Bronchial epithelial cell (primary cell): Measurements from ENCODE around the gene TMPRSS6. TPM values are rescaled to one million over a fixed set of nuclear protein-coding genes. Genes with fewer than 3 reads are reported as not detected.

Experiments
- DNase-seq: peaks from one replicate; pipeline ENCODE4 v3.0.0-alpha.2; 2010; ENCODE audit warnings: low read depth
- FAIRE-seq: peaks from 2 replicates; lab custom pipeline; 2011; peaks lifted over from hg19 to GRCh38; lab: Jason Lieb, UNC
- H3K27me3 ChIP-seq: 2 replicates; pipeline ENCODE4 v1.5.1; 2011; ENCODE audit warnings: low read length; ENCODE audit not compliant: control insufficient read depth, insufficient read depth
- H3K36me3 ChIP-seq: 2 replicates; pipeline ENCODE4 v1.5.1; 2011; ENCODE audit warnings: low read length; ENCODE audit not compliant: control insufficient read depth, insufficient read depth
- H3K4me3 ChIP-seq: 2 replicates; pipeline ENCODE4 v1.5.1; 2011; ENCODE audit warnings: mild to moderate bottlenecking, low read depth, low read length, control low read depth
- CTCF ChIP-seq: IDR thresholded peaks from 2 replicates; pipeline ENCODE4 v1.5.1; 2011; ENCODE audit warnings: mild to moderate bottlenecking, moderate library complexity, low read length, control low read depth, inconsistent platforms; ENCODE audit not compliant: insufficient read depth, severe bottlenecking
- total RNA-seq: library from RNA; depleted of rRNA; stranded (reverse); fragments of >200 nt; gene quantifications from 2 replicates; pipeline ENCODE4 v1.2.1, GENCODE V29; 2014

TMPRSS6 gene
- total RNA-seq, 1 donor from 2014 or later: not detected

GRCh38 chr22:37132773-37133172 is 23.3 kb upstream of the TMPRSS6 start:
- Histone ChIP-seq H3K36me3 (no peaks in the 10 kb centered on the region), H3K27me3 (no peaks in the 10 kb centered on the region), H3K4me3 (no peak overlapping the region)
- no peak for TF ChIP-seq CTCF
- peak; percentile 88 for FAIRE-seq
- DNase-seq: no peak

- FAIRE-seq (no peak), DNase-seq (no peak)
- H3K27me3 ChIP-seq: no peaks in the 10 kb centered on the region
- H3K4me3 ChIP-seq: no peak overlapping the region
- no peak for TF ChIP-seq CTCF
- H3K36me3 ChIP-seq: no peaks in the 10 kb centered on the region
Observed at GRCh38 chr22:37129866-37130441, 20.4 kb upstream of the TMPRSS6 start.

GRCh38 chr22:37128555-37129281 is 19.2 kb upstream of the TMPRSS6 start:
- TF ChIP-seq CTCF: no peak
- FAIRE-seq (no peak), DNase-seq (no peak)
- Histone ChIP-seq H3K27me3 (no peaks in the 10 kb centered on the region), H3K36me3 (no peaks in the 10 kb centered on the region), H3K4me3 (no peak overlapping the region)

DNA sequence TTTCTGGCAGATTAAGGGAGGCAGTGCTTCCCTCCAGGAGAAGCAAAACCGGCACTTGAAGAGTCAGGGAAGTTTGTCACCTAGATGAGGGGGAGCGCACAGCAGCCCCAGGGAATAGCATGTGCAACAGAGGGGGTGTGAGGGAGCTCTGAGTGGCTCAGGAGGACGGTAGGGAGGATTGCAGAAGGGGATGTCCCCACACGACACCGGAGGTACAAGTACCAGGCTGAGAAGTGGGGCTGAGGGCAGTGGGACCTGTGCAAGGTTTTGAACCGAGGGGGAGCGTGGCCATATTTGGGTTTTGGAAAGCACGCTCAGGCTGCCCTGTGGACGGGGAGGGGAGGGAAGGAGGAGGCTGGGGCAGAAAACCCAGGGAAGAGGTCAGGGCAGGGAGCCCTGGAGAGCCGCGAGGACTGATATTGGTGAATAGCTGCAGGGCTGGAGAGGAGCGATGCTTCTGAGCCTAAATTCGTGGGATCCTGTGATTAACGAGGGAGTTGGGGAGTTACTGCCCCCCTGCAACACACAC is 17.9 kb upstream of the TMPRSS6 start:
- no peak overlapping the region for H3K4me3 ChIP-seq
- no peaks in the 10 kb centered on the region for H3K27me3 ChIP-seq
- no peaks in the 10 kb centered on the region for H3K36me3 ChIP-seq
- no peak for TF ChIP-seq CTCF
- DNase-seq: no peak
- FAIRE-seq: no peak

DNA sequence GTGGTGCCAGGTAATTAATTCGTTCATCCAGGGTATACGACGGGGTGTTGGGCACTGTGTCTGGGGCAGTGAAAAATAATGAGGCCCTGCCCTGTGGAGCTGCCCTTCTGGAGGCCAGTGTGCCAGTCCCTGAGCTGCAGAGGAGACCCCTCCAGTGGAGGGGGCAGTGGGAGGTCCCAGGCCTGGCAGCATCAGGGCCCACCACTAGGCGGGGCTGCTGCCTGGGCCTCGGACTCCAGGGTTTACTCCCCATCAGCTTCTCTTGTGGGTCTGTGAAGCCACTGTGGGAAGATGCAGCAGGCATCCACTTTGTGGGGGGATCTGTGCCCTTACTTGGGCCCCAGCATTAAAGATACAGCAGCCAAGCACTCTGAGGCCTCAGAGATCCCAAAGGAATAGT is 17.4 kb upstream of the TMPRSS6 start:
- peak; percentile 51 for TF ChIP-seq CTCF

More for the DNA sequence above, 17.4 kb upstream of the TMPRSS6 start:
- Histone ChIP-seq H3K4me3 (no peak overlapping the region), H3K27me3 (no peaks in the 10 kb centered on the region), H3K36me3 (no peaks in the 10 kb centered on the region)
- DNase-seq: no peak
- FAIRE-seq: no peak
